22Rv1 (cell line): ENCODE data around the gene NOVA2.

ENCODE experiments used
- ZFX ChIP-seq: fragments of 450-650 bp; IDR thresholded peaks from 2 replicates; pipeline ENCODE4 v1.6.1; 2017; ENCODE audit warnings: antibody characterized with exemption, borderline replicate concordance
- TF ChIP-seq, protein P1 (sequence below): fragments of 450-650 bp; IDR thresholded peaks from 2 replicates; pipeline ENCODE4 v1.5.1; 2017; ENCODE audit warnings: mild to moderate bottlenecking

DNA sequence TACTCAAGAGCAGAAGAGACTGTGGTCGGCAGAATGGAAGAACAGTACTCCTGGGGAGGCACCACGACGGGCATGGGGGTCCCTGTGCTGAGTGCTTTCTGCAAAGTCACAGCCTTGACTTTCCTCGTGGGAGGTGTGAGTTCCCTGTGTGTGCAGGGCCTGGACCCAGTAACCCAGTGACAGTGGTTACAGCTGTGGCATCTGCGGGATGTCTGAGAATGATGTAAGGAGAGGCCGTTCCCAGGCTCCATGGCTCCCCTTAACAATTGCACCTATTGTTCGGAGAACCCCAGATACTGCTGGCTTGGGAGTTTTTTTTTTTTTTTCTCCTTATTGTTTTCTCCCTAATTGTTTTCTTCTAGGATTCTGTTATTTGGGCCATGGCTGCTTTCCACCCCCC, 54.0 kb downstream of the NOVA2 start:
- TF ChIP-seq, protein P1, sequence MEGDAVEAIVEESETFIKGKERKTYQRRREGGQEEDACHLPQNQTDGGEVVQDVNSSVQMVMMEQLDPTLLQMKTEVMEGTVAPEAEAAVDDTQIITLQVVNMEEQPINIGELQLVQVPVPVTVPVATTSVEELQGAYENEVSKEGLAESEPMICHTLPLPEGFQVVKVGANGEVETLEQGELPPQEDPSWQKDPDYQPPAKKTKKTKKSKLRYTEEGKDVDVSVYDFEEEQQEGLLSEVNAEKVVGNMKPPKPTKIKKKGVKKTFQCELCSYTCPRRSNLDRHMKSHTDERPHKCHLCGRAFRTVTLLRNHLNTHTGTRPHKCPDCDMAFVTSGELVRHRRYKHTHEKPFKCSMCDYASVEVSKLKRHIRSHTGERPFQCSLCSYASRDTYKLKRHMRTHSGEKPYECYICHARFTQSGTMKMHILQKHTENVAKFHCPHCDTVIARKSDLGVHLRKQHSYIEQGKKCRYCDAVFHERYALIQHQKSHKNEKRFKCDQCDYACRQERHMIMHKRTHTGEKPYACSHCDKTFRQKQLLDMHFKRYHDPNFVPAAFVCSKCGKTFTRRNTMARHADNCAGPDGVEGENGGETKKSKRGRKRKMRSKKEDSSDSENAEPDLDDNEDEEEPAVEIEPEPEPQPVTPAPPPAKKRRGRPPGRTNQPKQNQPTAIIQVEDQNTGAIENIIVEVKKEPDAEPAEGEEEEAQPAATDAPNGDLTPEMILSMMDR: no peak
- TF ChIP-seq ZFX: no peak
